AG09319 (cell line): ENCODE measurements around the gene RANGRF.

Experiments
- DNase-seq: peaks from one replicate; pipeline ENCODE4 v3.0.0-alpha.2; 2010; ENCODE audit warnings: low read depth; ENCODE audit errors: extremely low read depth
- TF ChIP-seq, protein P1 (sequence below): IDR thresholded peaks from 2 replicates; pipeline ENCODE4 v1.5.1; 2011; ENCODE audit warnings: low read depth, mild to moderate bottlenecking, inconsistent platforms, low read length, moderate library complexity

Gene RANGRF

DNA sequence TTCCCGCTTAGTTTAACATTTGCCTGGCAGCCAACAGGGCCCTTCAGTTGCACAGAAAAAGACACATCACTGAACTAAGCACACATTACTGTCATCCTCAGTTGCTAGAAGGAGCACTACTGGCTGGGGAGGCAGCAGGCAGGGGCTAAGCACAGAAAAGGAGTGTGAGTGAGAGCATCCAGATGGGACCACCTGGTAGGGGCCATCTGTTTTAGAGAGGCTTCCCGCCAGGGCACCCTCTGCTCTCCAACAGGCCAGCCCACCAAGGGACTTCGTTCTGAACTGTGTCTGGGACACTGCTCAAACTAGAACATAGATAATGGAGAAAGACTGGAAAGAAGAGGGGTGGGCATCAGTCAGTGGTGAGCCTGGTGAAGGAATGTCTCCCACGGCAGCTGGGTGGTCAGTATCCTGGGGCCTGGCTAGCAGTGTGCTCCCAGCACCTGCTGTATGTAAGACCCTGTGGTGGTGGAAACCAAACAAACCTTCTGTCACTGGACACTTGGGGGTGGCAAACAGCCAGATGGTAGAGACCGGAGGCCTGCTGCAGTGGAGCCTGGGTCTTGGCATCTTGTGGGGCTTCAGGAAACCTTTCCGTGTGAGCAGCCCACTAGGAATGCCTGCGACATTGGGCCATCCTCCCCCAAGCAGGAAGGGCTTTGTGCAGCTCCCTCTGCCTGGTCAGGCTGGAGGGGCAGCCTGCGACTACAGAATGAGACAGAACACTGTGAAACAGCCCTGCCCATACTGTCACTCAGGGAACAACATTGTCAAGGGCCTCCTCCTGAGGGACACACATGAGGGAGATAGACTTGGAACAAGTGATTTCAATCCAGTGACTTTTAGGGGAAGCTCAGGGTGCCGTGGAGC lies 12.8 kb upstream of the RANGRF start:
- DNase-seq, result no peak
- TF ChIP-seq, protein P1, sequence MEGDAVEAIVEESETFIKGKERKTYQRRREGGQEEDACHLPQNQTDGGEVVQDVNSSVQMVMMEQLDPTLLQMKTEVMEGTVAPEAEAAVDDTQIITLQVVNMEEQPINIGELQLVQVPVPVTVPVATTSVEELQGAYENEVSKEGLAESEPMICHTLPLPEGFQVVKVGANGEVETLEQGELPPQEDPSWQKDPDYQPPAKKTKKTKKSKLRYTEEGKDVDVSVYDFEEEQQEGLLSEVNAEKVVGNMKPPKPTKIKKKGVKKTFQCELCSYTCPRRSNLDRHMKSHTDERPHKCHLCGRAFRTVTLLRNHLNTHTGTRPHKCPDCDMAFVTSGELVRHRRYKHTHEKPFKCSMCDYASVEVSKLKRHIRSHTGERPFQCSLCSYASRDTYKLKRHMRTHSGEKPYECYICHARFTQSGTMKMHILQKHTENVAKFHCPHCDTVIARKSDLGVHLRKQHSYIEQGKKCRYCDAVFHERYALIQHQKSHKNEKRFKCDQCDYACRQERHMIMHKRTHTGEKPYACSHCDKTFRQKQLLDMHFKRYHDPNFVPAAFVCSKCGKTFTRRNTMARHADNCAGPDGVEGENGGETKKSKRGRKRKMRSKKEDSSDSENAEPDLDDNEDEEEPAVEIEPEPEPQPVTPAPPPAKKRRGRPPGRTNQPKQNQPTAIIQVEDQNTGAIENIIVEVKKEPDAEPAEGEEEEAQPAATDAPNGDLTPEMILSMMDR, result no peak

DNA sequence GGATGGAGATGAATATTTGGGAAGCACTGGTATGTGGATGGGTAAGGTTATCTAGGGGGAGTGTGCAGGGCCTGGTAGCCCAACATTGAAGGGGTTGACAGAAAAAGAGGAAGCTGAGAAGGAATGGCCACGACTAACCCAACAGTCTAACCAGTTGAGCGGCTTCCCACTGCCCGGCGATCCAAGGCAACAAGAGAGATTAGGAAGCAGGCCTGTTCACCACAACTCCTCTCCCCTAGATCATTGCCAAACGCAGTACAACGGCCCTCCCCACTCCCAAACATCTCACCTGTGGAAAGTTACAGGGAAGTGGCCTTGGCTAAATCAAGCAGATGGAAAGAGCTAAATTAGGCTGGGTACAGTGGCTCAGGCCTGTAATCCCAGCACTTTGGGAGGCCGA lies 11.2 kb upstream of the RANGRF start:
- TF ChIP-seq, protein P1, result no peak
- DNase-seq, result no peak

DNA sequence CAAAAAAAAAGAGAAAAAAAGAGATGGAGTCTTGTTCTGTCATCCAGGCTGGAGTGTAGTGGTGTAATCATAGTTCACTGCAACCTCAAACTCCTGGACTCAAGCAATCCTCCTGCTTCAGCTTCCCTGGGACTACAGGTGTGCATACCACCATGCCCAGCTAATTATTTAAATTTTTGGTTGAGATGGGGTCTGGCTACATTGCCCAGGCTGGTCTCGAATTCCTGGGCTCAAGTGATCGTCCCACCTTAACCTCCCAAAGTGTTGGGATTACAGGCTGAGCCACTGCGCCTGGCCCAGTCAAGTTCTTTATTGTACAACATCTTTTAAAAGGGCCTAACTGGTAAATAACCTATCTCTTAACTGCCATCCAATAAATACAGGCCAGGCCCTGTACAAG lies 6.1 kb upstream of the RANGRF start:
- no peak for DNase-seq
- TF ChIP-seq, protein P1, result no peak

DNA sequence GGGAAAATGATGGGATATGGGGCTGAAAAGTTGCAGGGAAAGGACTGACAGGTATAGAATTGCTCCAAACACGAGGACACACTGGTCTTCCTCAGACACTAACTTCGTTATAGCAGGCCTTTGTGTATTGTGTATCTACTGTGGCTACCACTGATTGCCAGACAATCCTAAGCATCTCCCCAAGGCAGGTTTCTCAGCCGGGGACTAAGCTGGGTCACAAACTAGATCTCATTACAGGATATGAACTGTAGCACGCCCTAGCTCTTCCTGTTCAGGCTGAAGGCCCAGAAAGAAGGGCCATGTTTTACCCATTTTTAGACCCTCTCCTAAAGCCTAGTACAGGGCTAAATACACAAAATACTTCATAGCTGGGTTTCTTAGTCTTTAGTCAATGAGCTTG lies 5.1 kb upstream of the RANGRF start:
- TF ChIP-seq, protein P1, result no peak
- DNase-seq, result no peak

DNA sequence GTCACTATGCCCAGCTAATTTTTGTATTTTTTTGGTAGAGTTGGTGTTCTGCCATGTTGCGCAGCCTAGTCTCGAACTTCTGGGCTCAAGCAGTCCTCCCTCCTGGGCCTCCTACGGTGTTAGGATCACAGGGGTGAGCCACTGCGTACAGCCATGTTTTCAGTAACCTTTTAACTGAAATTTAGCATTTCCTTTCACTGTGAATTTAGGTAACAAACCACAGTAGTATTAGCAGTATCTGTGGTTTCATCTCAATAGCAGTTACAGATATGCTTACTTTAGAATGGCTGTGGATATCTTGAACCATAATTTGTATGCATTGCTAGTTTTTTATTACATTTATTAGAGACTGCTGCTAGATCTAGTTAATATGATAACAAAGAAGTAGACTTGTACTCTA lies 4.3 kb upstream of the RANGRF start:
- no peak for DNase-seq
- TF ChIP-seq, protein P1, result no peak

DNA sequence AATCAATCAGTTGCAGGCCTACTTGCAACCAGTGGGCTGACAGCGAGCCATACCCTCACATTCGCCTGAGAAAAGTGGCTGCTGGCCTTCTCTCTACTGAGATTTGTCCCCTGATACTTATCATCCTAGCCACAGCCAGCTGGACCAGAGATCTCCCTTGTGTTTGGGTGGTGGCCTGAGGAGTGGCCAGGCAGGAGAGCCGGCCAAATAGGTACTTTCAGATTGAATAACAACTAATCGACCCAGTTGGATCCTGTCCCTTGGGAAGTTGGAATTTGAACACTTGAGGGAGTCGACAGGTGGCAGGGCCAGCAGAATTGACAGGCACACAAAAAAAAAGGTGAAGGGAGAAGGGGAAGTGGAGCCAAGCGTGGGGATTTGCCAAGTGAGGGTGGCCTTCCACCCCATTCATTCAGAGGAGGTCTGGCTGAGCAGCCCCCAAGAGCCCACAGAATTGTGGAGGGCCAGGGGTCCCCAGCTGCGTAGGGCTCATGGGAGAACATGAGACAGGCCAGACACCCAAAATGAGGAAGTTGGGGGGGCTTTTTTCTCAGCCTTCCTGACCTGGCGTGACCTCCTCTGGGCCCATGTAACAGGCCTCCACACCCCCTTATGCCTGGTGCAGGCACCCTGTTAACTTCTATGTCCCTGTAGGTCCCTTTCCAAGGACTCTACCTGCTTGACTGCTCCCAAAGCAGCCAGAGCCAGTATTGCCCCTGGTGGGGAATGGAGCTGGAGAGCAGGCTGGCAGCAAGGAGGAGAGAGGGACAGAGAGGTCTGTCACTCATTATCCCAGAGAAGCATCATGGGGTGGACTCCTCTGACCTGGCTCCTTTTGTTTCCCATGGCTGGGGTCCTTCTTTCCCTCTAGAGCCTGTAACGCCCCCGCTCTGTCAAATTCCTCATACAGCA lies 2.9 kb upstream of the RANGRF start:
- DNase-seq, result no peak
- TF ChIP-seq, protein P1, result no peak

DNA sequence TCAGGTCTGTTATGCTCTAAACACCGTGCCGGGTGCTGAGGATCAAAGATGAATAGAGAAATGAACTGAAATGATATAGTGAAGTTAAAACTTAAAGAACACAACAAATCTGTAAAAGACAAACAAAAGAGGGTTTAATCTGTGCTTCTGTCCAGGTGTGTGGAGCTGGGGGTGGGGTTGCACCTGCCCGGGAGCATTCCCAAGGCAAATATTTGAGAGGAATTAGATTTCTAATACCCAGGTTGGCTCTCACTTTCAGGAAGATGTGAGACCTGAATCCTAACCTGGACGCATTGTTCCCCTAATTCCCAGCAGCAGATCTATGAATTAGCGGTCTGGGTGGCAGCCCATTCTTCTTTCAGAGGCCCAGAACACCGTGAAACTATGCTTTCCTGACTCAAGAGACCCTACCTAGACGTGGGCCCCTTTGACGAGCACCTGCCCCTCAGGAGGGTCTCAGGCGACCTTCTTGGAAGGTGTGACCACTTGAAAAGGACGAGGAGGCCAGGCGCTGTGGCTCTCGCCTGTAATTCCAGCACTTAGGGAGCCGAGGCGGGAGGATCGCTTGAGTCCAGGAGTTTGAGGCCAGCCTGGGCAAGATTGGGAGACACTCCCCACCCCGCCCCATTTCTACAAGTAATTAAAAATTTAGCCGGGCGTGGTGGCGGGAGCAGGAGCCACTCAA lies 677 bp upstream of the RANGRF start:
- no peak for DNase-seq
- TF ChIP-seq, protein P1, result no peak
